ENCODE results near the gene RASAL2. TPM values are rescaled to one million over a fixed set of nuclear protein-coding genes. Genes with fewer than 3 reads are reported as not detected.

RASAL2 gene
- polyA plus RNA-seq, 1 experiment = 27.7 TPM

- CTCF ChIA-PET = no interaction called here
- POLR2A ChIA-PET = no interaction called here
- H3K4me3 ChIP-seq (ENCODE audit: low read depth, low read length) = no peak overlapping the region
These were observed 358.1 kb downstream of the RASAL2 start for GRCh38 chr1:178452013-178452412.

GRCh38 chr1:178456472-178456871, 362.6 kb downstream of the RASAL2 start:
- Histone ChIP-seq H3K36me3 (ENCODE audit: control insufficient read depth, insufficient read depth, low read length) (peaks cover 10% of the 10 kb centered on the region), H3K4me3 (ENCODE audit: low read depth, low read length) (no peak overlapping the region), H3K27me3 (ENCODE audit: control insufficient read depth, insufficient read depth, low read length) (no peaks in the 10 kb centered on the region)
- no peak for TF ChIP-seq CTCF (IDR thresholded peaks at IDR 0.05; ENCODE audit: insufficient read depth, low read depth, low read length)
- ChIA-PET CTCF (no interaction called here), POLR2A (no interaction called here)
- DNase-seq (ENCODE audit: low read depth) = no peak

More at GRCh38 chr1:178452013-178452412, 358.1 kb downstream of the RASAL2 start:
- H3K27me3 ChIP-seq (ENCODE audit: control insufficient read depth, insufficient read depth, low read length) = no peaks in the 10 kb centered on the region
- peaks cover 1% of the 10 kb centered on the region; the same call in 1 of the 2 replicates for H3K36me3 ChIP-seq (ENCODE audit: control insufficient read depth, insufficient read depth, low read length)
- no peak for DNase-seq (ENCODE audit: low read depth)
- no peak for TF ChIP-seq CTCF (IDR thresholded peaks at IDR 0.05; ENCODE audit: insufficient read depth, low read depth, low read length)

- TF ChIP-seq CTCF (IDR thresholded peaks at IDR 0.05; ENCODE audit: insufficient read depth, low read depth, low read length) = no peak
- ChIA-PET CTCF (interaction anchor here (0.7 kb wide), 1 partner anchor 426 kb away, joined by 3 read pairs; no protein-coding TSS in a partner anchor), POLR2A (no interaction called here)
- no peak for DNase-seq (ENCODE audit: low read depth)
- H3K4me3 ChIP-seq (ENCODE audit: low read depth, low read length) = no peak overlapping the region
- H3K36me3 ChIP-seq (ENCODE audit: control insufficient read depth, insufficient read depth, low read length) = peaks cover 9% of the 10 kb centered on the region
- H3K27me3 ChIP-seq (ENCODE audit: control insufficient read depth, insufficient read depth, low read length) = no peaks in the 10 kb centered on the region
These were observed 363.7 kb downstream of the RASAL2 start for GRCh38 chr1:178457651-178458050.

- DNase-seq (ENCODE audit: low read depth) = no peak
- H3K4me3 ChIP-seq (ENCODE audit: low read depth, low read length) = no peak overlapping the region
- H3K36me3 ChIP-seq (ENCODE audit: control insufficient read depth, insufficient read depth, low read length) = peaks cover 9% of the 10 kb centered on the region
- POLR2A ChIA-PET = no interaction called here
- CTCF ChIA-PET = no interaction called here
- TF ChIP-seq CTCF (IDR thresholded peaks at IDR 0.05; ENCODE audit: insufficient read depth, low read depth, low read length) = no peak
- H3K27me3 ChIP-seq (ENCODE audit: control insufficient read depth, insufficient read depth, low read length) = no peaks in the 10 kb centered on the region
These were observed 364.3 kb downstream of the RASAL2 start for GRCh38 chr1:178458203-178458602.

- DNase-seq (ENCODE audit: low read depth) = no peak
- peaks cover 10% of the 10 kb centered on the region for H3K36me3 ChIP-seq (ENCODE audit: control insufficient read depth, insufficient read depth, low read length)
- TF ChIP-seq CTCF (IDR thresholded peaks at IDR 0.05; ENCODE audit: insufficient read depth, low read depth, low read length) = no peak
- ChIA-PET CTCF (no interaction called here), POLR2A (no interaction called here)
- no peaks in the 10 kb centered on the region for H3K27me3 ChIP-seq (ENCODE audit: control insufficient read depth, insufficient read depth, low read length)
- H3K4me3 ChIP-seq (ENCODE audit: low read depth, low read length) = no peak overlapping the region
These were observed 367.2 kb downstream of the RASAL2 start for GRCh38 chr1:178461104-178461503.
